HEK293T (cell line): ENCODE results near the gene AKIRIN2.

Experiments
- CTCF ChIA-PET: fragments of 350-600 bp; formaldehyde crosslinking; extraction: SDS; loops from one replicate; lab custom pipeline; 2021; ENCODE audit warnings: antibody characterized with exemption, inconsistent platforms; lab: Yijun Ruan, JAX
- POLR2A ChIA-PET: fragments of 350-600 bp; formaldehyde crosslinking; extraction: SDS; loops from one replicate; lab custom pipeline; 2020; ENCODE audit warnings: antibody characterized with exemption, inconsistent platforms; lab: Yijun Ruan, JAX
- DNase-seq: peaks from one replicate; pipeline ENCODE4 v3.0.0; 2012; ENCODE audit warnings: mixed read lengths; ENCODE audit errors: extremely low spot score
- ARNT ChIP-seq: fragments of 450-650 bp; IDR thresholded peaks from 2 replicates; pipeline ENCODE4 v1.6.1; 2017; ENCODE audit warnings: mild to moderate bottlenecking
- BHLHE40 ChIP-seq: fragments of 450-650 bp; IDR thresholded peaks from 2 replicates; pipeline ENCODE4 v1.6.1; 2016; ENCODE audit warnings: mild to moderate bottlenecking, moderate library complexity, borderline replicate concordance
- CTBP1 ChIP-seq: fragments of 450-650 bp; IDR thresholded peaks from 2 replicates; pipeline ENCODE4 v1.6.1; 2016; ENCODE audit warnings: borderline replicate concordance
- ELF4 ChIP-seq: fragments of 450-650 bp; IDR thresholded peaks from 2 replicates; pipeline ENCODE4 v1.6.1; 2017; ENCODE audit warnings: antibody characterized with exemption
- FOXA1 ChIP-seq: fragments of 450-650 bp; IDR thresholded peaks from 2 replicates; pipeline ENCODE4 v1.6.1; 2016; ENCODE audit warnings: mild to moderate bottlenecking
- FOXK2 ChIP-seq: fragments of 450-650 bp; IDR thresholded peaks from 2 replicates; pipeline ENCODE4 v1.6.1; 2016; ENCODE audit warnings: mild to moderate bottlenecking
- FOXM1 ChIP-seq: fragments of 450-650 bp; IDR thresholded peaks from 2 replicates; pipeline ENCODE4 v1.6.1; 2017; ENCODE audit warnings: mild to moderate bottlenecking, borderline replicate concordance
- HDGF ChIP-seq: fragments of 450-650 bp; IDR thresholded peaks from 2 replicates; pipeline ENCODE4 v1.6.1; 2017; ENCODE audit warnings: antibody characterized with exemption, borderline replicate concordance
- L3MBTL2 ChIP-seq: fragments of 450-650 bp; conservative IDR thresholded peaks from 2 replicates; pipeline ENCODE4 v1.6.1; 2016; ENCODE audit warnings: mild to moderate bottlenecking
- LEF1 ChIP-seq: fragments of 450-650 bp; IDR thresholded peaks from 2 replicates; pipeline ENCODE4 v1.6.1; 2017; ENCODE audit warnings: mild to moderate bottlenecking, borderline replicate concordance
- NFRKB ChIP-seq: fragments of 450-650 bp; IDR thresholded peaks from 2 replicates; pipeline ENCODE4 v1.6.1; 2016; ENCODE audit warnings: mild to moderate bottlenecking, moderate library complexity
- SP1 ChIP-seq: fragments of 450-650 bp; IDR thresholded peaks from 2 replicates; pipeline ENCODE4 v1.6.1; 2017
- SUZ12 ChIP-seq: fragments of 450-650 bp; IDR thresholded peaks from 2 replicates; pipeline ENCODE4 v1.6.1; 2016; ENCODE audit warnings: mild to moderate bottlenecking
- TARDBP ChIP-seq: fragments of 450-650 bp; IDR thresholded peaks from 2 replicates; pipeline ENCODE4 v1.6.1; 2016
- ZNF384 ChIP-seq: fragments of 450-650 bp; IDR thresholded peaks from 2 replicates; pipeline ENCODE4 v1.6.1; 2016
- TF ChIP-seq, protein P1 (sequence below): fragments of 450-650 bp; IDR thresholded peaks from 2 replicates; pipeline ENCODE4 v1.6.1; 2016

Gene AKIRIN2

DNA sequence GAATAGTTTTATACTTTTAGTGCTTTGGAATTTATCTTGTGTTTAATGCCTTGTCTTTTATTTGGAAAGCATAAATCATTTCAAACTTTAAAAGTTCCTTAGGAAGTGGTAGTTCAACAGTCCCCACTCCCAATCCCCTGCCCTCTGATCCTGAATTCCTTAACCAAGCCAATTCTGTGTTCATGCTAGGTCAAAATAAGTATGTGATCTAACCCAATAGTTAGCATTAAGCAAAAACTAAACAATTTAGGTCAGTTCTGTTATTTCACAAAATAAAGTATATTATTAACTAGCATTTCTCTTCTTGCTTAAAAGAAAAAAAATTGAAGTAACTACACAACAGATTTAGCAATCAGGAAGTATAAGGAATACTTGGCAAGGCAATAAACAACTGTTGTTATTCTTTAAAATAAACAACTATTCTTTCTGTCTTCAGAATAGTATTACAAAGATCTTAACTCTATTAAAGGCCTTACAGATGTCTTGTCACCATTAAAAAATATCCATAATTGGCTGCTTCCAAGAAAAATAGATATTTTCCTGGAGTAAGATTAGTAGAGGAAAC lies 37.0 kb downstream of the AKIRIN2 start:
- TF ChIP-seq ARNT (no peak), NFRKB (no peak), FOXK2 (no peak), SP1 (no peak), BHLHE40 (no peak), ZNF384 (no peak), LEF1 (no peak), CTBP1 (no peak), SUZ12 (no peak), FOXM1 (no peak), L3MBTL2 (no peak), FOXA1 (no peak), ELF4 (no peak), HDGF (no peak), TARDBP (no peak)
- TF ChIP-seq, protein P1, sequence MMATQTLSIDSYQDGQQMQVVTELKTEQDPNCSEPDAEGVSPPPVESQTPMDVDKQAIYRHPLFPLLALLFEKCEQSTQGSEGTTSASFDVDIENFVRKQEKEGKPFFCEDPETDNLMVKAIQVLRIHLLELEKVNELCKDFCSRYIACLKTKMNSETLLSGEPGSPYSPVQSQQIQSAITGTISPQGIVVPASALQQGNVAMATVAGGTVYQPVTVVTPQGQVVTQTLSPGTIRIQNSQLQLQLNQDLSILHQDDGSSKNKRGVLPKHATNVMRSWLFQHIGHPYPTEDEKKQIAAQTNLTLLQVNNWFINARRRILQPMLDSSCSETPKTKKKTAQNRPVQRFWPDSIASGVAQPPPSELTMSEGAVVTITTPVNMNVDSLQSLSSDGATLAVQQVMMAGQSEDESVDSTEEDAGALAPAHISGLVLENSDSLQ, result no peak
- no peak for DNase-seq
- CTCF ChIA-PET, result no interaction called here
- POLR2A ChIA-PET, result no interaction called here

DNA sequence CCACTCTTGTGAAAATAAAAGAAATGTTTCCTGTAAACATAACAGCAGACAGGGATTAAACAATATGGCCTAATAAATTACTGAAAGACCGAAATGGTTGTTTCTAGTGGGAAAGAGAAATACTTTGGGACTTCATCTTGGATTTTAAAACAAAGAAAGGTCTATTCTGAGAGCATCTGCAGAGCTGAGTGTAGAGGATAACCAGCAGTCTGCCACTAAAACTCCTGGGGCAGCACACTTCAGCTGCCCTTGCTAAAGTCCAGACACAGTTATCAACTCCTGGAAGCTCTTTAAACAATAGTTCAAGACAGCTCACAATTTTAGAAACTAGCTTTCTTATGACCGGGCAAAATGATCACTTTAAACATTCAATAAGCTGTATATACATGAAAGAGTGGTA lies 38.6 kb downstream of the AKIRIN2 start:
- POLR2A ChIA-PET, result no interaction called here

DNA sequence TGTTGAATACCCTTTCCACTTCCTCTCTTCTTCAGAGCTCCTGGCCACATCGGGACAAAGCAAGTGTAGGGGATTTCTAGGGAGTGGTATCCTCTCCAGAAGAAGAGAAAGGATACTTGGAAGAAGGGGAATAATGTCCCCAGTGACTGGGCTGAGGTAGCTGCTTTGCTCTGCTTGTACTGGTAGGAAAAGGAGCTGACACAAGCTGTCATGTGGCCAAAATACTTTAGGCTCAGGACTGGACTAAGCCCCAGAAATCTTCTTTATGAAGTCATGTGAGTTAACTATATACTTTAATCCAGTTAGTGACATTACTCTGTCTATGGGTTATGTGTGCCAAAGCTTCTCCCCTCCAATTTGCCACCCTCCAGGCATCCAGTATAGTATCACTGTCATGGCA lies 40.5 kb downstream of the AKIRIN2 start:
- TF ChIP-seq ELF4 (no peak), ZNF384 (no peak), TARDBP (no peak), SP1 (no peak), LEF1 (no peak), SUZ12 (no peak), BHLHE40 (no peak)
- TF ChIP-seq, protein P1, result no peak
- POLR2A ChIA-PET, result no interaction called here
- DNase-seq, result no peak
- CTCF ChIA-PET, result no interaction called here

More for the DNA sequence above, 38.6 kb downstream of the AKIRIN2 start:
- CTCF ChIA-PET, result no interaction called here
- no peak for DNase-seq
- TF ChIP-seq L3MBTL2 (no peak), CTBP1 (no peak), SUZ12 (no peak), FOXA1 (no peak), ELF4 (no peak), HDGF (no peak), BHLHE40 (no peak)
- TF ChIP-seq, protein P1, result no peak

DNA sequence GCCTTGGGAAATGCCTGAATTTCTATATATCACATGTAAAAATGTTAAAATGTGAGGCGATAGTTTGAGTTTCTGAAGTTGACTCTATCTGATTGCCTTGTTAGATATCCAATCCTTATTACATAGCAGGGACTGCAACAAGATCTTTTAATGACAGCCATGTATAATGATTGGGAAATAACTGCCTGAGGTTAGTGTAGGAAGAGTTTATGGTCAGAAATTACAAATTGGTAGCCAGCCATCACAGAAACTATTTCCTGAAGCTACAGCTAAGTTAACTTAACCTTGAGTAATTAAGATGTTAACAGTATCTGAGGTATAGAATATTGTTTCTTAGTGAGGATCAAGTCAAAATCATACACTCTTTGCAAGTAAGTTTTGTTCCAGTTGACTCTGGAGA lies 41.0 kb downstream of the AKIRIN2 start:
- ChIA-PET CTCF (no interaction called here), POLR2A (no interaction called here)
- DNase-seq, result no peak
- TF ChIP-seq BHLHE40, result no peak
- TF ChIP-seq CTBP1, result no peak
- TF ChIP-seq L3MBTL2, result no peak
- no peak for TF ChIP-seq ARNT
- no peak for TF ChIP-seq ELF4
- TF ChIP-seq TARDBP, result no peak
- TF ChIP-seq LEF1, result no peak
- TF ChIP-seq SP1, result no peak

DNA sequence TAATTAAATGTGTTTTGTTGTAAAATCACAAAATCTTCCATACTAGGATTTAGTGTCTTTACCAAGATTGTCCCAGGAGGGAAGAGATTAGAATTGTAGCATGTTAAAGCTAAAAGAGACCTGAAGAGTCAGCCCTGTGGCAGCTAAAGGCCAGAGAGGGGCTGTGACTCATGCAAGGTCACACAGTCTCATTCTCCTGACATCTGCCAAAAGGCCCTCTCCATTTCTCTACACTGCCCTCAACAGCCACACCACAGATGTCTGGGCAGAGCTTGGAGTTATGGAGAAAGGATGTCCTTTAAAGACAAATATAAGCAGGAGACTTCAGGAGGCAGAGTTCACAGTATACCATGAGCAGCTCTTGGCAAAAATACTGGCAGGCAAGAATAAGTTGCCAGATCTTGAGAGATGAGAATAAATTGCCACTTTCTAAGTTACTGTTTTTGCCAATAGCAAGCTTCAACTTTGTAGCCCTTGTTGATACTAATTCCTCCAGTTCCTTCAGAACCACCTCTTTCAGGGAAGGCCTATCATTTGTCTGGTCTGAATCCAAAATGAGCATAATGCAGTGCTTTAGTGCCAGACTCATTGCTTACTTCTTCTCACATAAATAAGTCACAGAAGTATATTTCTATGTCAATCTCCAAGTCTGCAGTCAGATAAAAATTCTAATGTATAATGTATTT lies 41.7 kb downstream of the AKIRIN2 start:
- ChIA-PET CTCF (no interaction called here), POLR2A (interaction anchor here (0.6 kb wide), 1 partner anchor 13 kb away, joined by 4 read pairs; no protein-coding TSS in a partner anchor)
- TF ChIP-seq L3MBTL2 (no peak), ARNT (no peak), HDGF (no peak), SP1 (no peak), LEF1 (no peak), ELF4 (no peak), NFRKB (no peak), ZNF384 (no peak), FOXA1 (no peak), SUZ12 (no peak), BHLHE40 (no peak), FOXM1 (no peak), TARDBP (no peak), CTBP1 (no peak), FOXK2 (no peak)
- TF ChIP-seq, protein P1, result no peak
- no peak for DNase-seq
